Mesenchymal stem cell (in vitro differentiated cells and primary cell): Measurements from ENCODE around the gene LGR6.

Source experiments
- DNase-seq: peaks from one replicate; pipeline ENCODE4 v3.0.0-alpha.2; 2013
- H2AFZ ChIP-seq: one replicate; pipeline ENCODE4 v1.6.1; 2013; ENCODE audit warnings: low read depth, mild to moderate bottlenecking, control low read depth, inconsistent platforms, low read length, moderate library complexity
- H2AK5ac ChIP-seq: 2 replicates; pipeline ENCODE4 v1.6.1; 2013; ENCODE audit warnings: low read length, moderate library complexity, mild to moderate bottlenecking, inconsistent platforms; ENCODE audit not compliant: severe bottlenecking
- H2BK120ac ChIP-seq: one replicate; pipeline ENCODE4 v1.6.1; 2013; ENCODE audit warnings: low read depth, mild to moderate bottlenecking, inconsistent platforms, low read length, moderate library complexity
- H2BK12ac ChIP-seq, 2 experiments: one replicate each; pipeline ENCODE4 v1.6.1; 2013; ENCODE audit warnings: inconsistent platforms in 2 of 2, low read length in 2 of 2, mild to moderate bottlenecking in 2 of 2, moderate library complexity in 2 of 2, control low read depth in 1 of 2
- H2BK15ac ChIP-seq: one replicate; pipeline ENCODE4 v1.6.1; 2013; ENCODE audit warnings: mild to moderate bottlenecking, low read depth, inconsistent platforms; ENCODE audit not compliant: poor library complexity, severe bottlenecking
- H2BK5ac ChIP-seq: 2 replicates; pipeline ENCODE4 v1.6.1; 2013; ENCODE audit warnings: low read depth, mild to moderate bottlenecking, low read length, control low read depth, inconsistent platforms; ENCODE audit not compliant: poor library complexity, severe bottlenecking
- H3K14ac ChIP-seq, 2 experiments: one replicate each; pipeline ENCODE4 v1.6.1; 2013; ENCODE audit warnings: inconsistent platforms in 2 of 2, low read length in 2 of 2, control low read depth in 1 of 2, mild to moderate bottlenecking in 1 of 2, moderate library complexity in 1 of 2
- H3K18ac ChIP-seq, 2 experiments: one replicate each; pipeline ENCODE4 v1.6.1; 2013; ENCODE audit warnings: inconsistent platforms in 2 of 2, low read length in 2 of 2, control low read depth in 1 of 2, low read depth in 1 of 2, mild to moderate bottlenecking in 1 of 2
- H3K23ac ChIP-seq, 2 experiments: one replicate each; pipeline ENCODE4 v1.6.1; 2013; ENCODE audit warnings: inconsistent platforms in 2 of 2, low read length in 2 of 2, mild to moderate bottlenecking in 2 of 2, moderate library complexity in 2 of 2, control low read depth in 1 of 2
- H3K27ac ChIP-seq: 2 replicates; pipeline ENCODE4 v1.5.1; 2013; ENCODE audit warnings: mild to moderate bottlenecking, moderate library complexity, low read length, control low read depth, inconsistent platforms; ENCODE audit not compliant: poor library complexity, severe bottlenecking
- H3K27me3 ChIP-seq, 2 experiments: 2 replicates each; pipeline versions ENCODE4 v1.6.1 to v1.7.0; 2013; ENCODE audit warnings: low read length in 2 of 2, mild to moderate bottlenecking in 2 of 2, moderate library complexity in 2 of 2, control low read depth in 1 of 2, inconsistent platforms in 1 of 2; ENCODE audit not compliant: control insufficient read depth in 1 of 2, insufficient read depth in 1 of 2
- H3K36me3 ChIP-seq, 2 experiments: 2 replicates each; pipeline versions ENCODE4 v1.6.1 to v1.7.0; 2013; ENCODE audit warnings: low read length in 2 of 2, control low read depth in 1 of 2, inconsistent platforms in 1 of 2, low read depth in 1 of 2, mild to moderate bottlenecking in 1 of 2; ENCODE audit not compliant: insufficient read depth in 2 of 2, control insufficient read depth in 1 of 2
- H3K4ac ChIP-seq, 2 experiments: one replicate each; pipeline ENCODE4 v1.6.1; 2013; ENCODE audit warnings: inconsistent platforms in 2 of 2, low read length in 2 of 2, mild to moderate bottlenecking in 2 of 2, moderate library complexity in 2 of 2, control low read depth in 1 of 2, low read depth in 1 of 2
- H3K4me1 ChIP-seq: 2 replicates; pipeline ENCODE4 v1.6.1; 2013; ENCODE audit warnings: low read depth, low read length, control low read depth; ENCODE audit not compliant: control insufficient read depth, insufficient read depth
- H3K4me2 ChIP-seq: 2 replicates; pipeline ENCODE4 v1.6.1; 2013; ENCODE audit warnings: low read length, mild to moderate bottlenecking, inconsistent platforms; ENCODE audit not compliant: poor library complexity, severe bottlenecking
- H3K4me3 ChIP-seq, 2 experiments: 2 replicates each; pipeline versions ENCODE4 v1.5.1 to v1.7.0; 2013; ENCODE audit warnings: low read length in 2 of 2, mild to moderate bottlenecking in 2 of 2, control low read depth in 1 of 2, low read depth in 1 of 2; ENCODE audit not compliant: insufficient read depth in 1 of 2
- H3K79me1 ChIP-seq: replicated peaks from 2 replicates; pipeline ENCODE4 v1.6.1; 2013; ENCODE audit warnings: mild to moderate bottlenecking, control low read depth, low read length, inconsistent platforms; ENCODE audit not compliant: poor library complexity, severe bottlenecking
- H3K9ac ChIP-seq: 2 replicates; pipeline ENCODE4 v1.7.0; 2013; ENCODE audit warnings: mild to moderate bottlenecking, low read length, moderate library complexity
- H3K9me3 ChIP-seq: 2 replicates; pipeline ENCODE4 v1.7.0; 2013; ENCODE audit warnings: mild to moderate bottlenecking, low read length; ENCODE audit not compliant: control insufficient read depth
- H4K8ac ChIP-seq: one replicate; pipeline ENCODE4 v1.6.1; 2013; ENCODE audit warnings: inconsistent platforms, mild to moderate bottlenecking, low read length, moderate library complexity
- H4K91ac ChIP-seq: one replicate; pipeline ENCODE4 v1.6.1; 2013; ENCODE audit warnings: mild to moderate bottlenecking, low read length, inconsistent platforms
- WGBS: methylation state at CpG from one replicate; pipeline ENCODE4 v1.1.7; 2013; ENCODE audit warnings: mixed read lengths; 5-methylcytosine and 5-hydroxymethylcytosine counted together

Gene LGR6

DNA sequence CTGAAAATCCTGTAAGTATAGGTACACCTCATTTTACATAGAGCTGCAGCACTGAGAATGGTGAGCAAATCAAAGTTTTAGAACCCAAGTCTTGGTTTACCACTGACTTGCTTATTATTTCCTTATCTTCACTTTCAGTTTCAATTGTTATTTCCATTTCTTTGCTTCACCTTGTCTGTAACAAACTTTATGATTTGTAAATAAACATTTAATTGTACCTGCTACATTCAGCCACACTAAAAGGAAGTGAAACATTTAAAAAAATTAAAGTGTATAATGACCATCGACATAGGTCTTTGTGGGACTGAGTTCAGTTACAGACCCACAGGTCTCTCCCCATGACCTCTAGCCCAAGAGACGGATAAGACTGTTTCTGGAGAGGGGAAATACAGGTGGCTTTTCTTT lies 34.4 kb downstream of the LGR6 start:
- Histone ChIP-seq H2BK5ac (no peak overlapping the region), H2AFZ (no peak overlapping the region), H2BK120ac (no peak overlapping the region), H3K9me3 (no peaks in the 10 kb centered on the region), H3K36me3 (no peaks in the 10 kb centered on the region), H3K14ac (no peak overlapping the region), H2BK12ac (no peak overlapping the region), H3K18ac (no peak overlapping the region), H3K27me3 (peaks cover 5 to 84% of the 10 kb centered on the region in 2 experiments), H3K4me1 (peaks cover 6% of the 10 kb centered on the region), H3K4ac (no peak overlapping the region), H4K8ac (no peak overlapping the region), H3K27ac (no peak overlapping the region), H4K91ac (no peak overlapping the region), H3K9ac (no peak overlapping the region), H3K4me2 (no peak overlapping the region), H2BK15ac (no peak overlapping the region), H3K4me3 (no peak overlapping the region), H3K79me1 (no peaks in the 10 kb centered on the region), H2AK5ac (no peak overlapping the region), H3K23ac (no peak overlapping the region)
- DNase-seq = no peak
- WGBS = 83% methylated on average over 1 of the region's 2 CpGs

DNA sequence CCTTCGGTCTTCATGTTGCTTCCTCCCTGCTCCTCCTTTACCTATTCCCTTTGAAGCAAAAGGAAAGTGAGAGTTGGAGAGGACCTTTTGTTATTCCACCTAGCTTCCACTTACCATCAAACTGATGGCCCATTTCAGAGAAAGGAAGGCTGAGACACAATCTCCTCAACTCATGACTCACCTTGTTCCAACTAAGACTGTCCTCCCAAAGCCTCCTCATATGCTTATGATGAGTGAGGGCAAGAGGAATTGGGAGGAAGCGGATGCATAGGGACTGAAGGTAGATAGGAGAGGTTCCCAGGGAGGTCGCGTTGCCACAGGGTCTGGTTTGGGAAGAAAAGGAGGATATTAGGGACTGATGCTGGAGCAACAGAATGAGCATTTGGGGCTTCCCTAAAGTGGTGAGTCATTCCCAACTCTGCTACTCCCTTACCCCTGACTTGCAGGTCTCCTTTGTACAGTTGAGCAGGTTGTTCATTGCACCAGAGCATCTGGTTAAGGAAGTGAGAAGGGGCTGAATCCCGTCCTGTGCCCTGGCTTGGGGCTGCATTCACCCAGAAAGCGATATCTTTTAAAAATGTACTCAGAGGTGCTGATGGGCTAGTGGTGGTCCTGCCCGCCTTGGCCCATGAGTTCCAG lies 35.0 kb downstream of the LGR6 start:
- Histone ChIP-seq H3K4me1 (peaks cover under 1% of the 10 kb centered on the region), H3K79me1 (no peaks in the 10 kb centered on the region), H3K23ac (no peak overlapping the region), H3K36me3 (no peaks in the 10 kb centered on the region), H3K18ac (no peak overlapping the region), H2AFZ (no peak overlapping the region), H3K14ac (no peak overlapping the region), H4K8ac (no peak overlapping the region), H2BK5ac (no peak overlapping the region), H3K9ac (no peak overlapping the region), H2BK120ac (no peak overlapping the region), H2BK15ac (no peak overlapping the region), H3K27ac (no peak overlapping the region), H3K4me2 (no peak overlapping the region), H2BK12ac (no peak overlapping the region), H4K91ac (no peak overlapping the region), H3K4ac (no peak overlapping the region), H3K4me3 (no peak overlapping the region), H2AK5ac (no peak overlapping the region), H3K27me3 (peaks cover 5 to 84% of the 10 kb centered on the region in 2 experiments), H3K9me3 (no peaks in the 10 kb centered on the region)
- WGBS = 87% methylated on average over 3 of the region's 7 CpGs
- DNase-seq = no peak

DNA sequence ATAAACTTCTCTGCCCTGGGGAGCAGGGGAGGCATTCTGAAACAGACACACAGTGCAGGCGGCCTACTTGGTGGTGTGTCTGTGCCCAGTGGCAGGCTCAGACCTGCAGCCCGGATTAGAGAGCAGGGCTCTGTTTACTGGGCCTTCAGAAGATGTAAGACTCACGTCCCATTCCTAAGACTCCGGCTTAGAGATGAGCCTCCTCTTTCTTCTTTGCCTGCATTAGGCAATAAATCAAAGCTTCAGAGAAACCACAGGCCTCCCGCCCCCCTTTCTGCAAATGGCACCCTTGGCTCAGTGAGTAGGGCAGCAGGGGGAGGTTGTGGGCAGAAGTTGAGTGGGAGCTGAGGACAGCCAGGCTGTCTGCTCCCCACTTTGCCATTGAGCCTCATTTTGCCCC lies 35.8 kb downstream of the LGR6 start:
- Histone ChIP-seq H3K18ac (no peak overlapping the region), H3K27me3 (peaks cover 5 to 86% of the 10 kb centered on the region in 2 experiments), H2BK15ac (no peak overlapping the region), H3K14ac (no peak overlapping the region), H3K4me1 (no peaks in the 10 kb centered on the region), H2BK12ac (no peak overlapping the region), H2BK5ac (no peak overlapping the region), H3K4me2 (no peak overlapping the region), H2AK5ac (no peak overlapping the region), H2BK120ac (no peak overlapping the region), H2AFZ (no peak overlapping the region), H3K9me3 (no peaks in the 10 kb centered on the region), H4K91ac (no peak overlapping the region), H3K4me3 (no peak overlapping the region), H3K4ac (no peak overlapping the region), H4K8ac (no peak overlapping the region), H3K79me1 (no peaks in the 10 kb centered on the region), H3K27ac (no peak overlapping the region), H3K23ac (no peak overlapping the region), H3K36me3 (no peaks in the 10 kb centered on the region), H3K9ac (no peak overlapping the region)
- 67% methylated on average over 3 of the region's 5 CpGs for WGBS
- DNase-seq = no peak

DNA sequence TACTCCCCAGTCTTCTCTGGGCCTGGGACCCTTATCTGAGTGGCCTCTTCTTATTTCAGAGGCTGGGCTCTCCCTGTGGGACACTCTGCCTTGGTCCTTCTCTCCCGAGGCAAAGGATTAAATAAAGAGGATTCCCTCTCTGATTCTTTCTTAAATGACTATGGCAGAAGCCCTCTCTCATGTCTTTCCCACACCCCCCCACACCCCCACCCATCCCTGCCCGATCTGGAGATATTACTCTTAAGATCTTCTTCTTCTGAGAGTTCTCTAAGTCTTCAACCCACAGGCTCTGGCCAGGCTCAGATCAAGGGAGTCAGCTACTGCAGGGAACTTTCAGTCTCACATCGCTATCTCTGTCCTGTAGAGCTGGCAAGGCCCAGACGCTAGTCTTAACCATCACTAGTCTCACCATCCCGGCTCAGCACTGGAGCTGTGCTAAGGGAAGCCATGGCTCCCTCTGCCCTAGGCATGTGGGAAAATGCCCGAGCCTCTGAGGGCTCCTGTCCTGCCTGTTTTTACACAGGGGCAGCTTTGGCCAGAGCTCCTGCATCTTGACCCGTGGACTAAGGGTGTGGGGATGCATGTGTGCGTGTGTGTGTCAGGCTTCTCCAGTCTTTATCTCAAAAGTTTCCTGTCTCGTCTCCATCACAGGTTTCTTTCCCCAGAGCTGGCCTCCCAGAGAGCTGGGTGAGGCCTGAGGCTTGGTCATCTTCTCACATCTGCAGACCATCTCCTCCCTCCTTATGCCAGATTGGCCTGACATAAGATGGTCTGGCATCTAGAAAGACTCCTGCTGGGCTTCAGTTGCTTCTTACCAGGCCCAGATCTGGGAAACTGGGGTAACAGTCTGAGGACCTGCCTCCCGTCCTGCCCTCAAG lies 36.7 kb downstream of the LGR6 start:
- Histone ChIP-seq H3K4me2 (no peak overlapping the region), H3K79me1 (no peaks in the 10 kb centered on the region), H3K14ac (no peak overlapping the region), H3K18ac (no peak overlapping the region), H2BK15ac (no peak overlapping the region), H4K91ac (no peak overlapping the region), H3K27ac (no peak overlapping the region), H2AK5ac (no peak overlapping the region), H2BK120ac (no peak overlapping the region), H2BK12ac (no peak overlapping the region), H3K27me3 (peaks cover 3 to 79% of the 10 kb centered on the region in 2 experiments), H3K9ac (no peak overlapping the region), H2BK5ac (no peak overlapping the region), H3K36me3 (no peaks in the 10 kb centered on the region), H3K4me3 (no peak overlapping the region), H4K8ac (no peak overlapping the region), H3K4me1 (peaks cover 5% of the 10 kb centered on the region), H3K9me3 (no peaks in the 10 kb centered on the region), H3K4ac (no peak overlapping the region), H3K23ac (no peak overlapping the region), H2AFZ (no peak overlapping the region)
- no peak for DNase-seq
- 83% methylated on average over 10 of the region's 10 CpGs for WGBS
